Karpas-422 (cell line): Measurements from ENCODE around the gene MED27. TPM values are rescaled to one million over a fixed set of nuclear protein-coding genes. Genes with fewer than 3 reads are reported as not detected.

ENCODE experiments used
- DNase-seq: peaks from one replicate; pipeline ENCODE4 v3.0.0-alpha.2; 2015
- H2AFZ ChIP-seq: fragments of 200-600 bp; sonication (generic); 2 replicates; pipeline ENCODE4 v1.6.1; 2014; ENCODE audit warnings: antibody characterized with exemption, low read length, mixed read lengths
- H3K27ac ChIP-seq: fragments of 200-600 bp; sonication (generic); 2 replicates; pipeline ENCODE4 v1.5.1; 2014; ENCODE audit warnings: mild to moderate bottlenecking, low read length, moderate library complexity
- H3K27me3 ChIP-seq: fragments of 200-600 bp; sonication (generic); 2 replicates; pipeline ENCODE4 v1.6.1; 2014; ENCODE audit warnings: low read length, mixed read lengths
- H3K36me3 ChIP-seq: fragments of 200-600 bp; sonication (generic); 2 replicates; pipeline ENCODE4 v1.6.1; 2014; ENCODE audit warnings: low read length, mixed read lengths; ENCODE audit not compliant: insufficient read depth
- H3K4me1 ChIP-seq: fragments of 200-600 bp; sonication (generic); 2 replicates; pipeline ENCODE4 v1.6.1; 2014; ENCODE audit warnings: mild to moderate bottlenecking, low read length, mixed read lengths
- H3K4me2 ChIP-seq: fragments of 200-600 bp; sonication (generic); 2 replicates; pipeline ENCODE4 v1.6.1; 2014; ENCODE audit warnings: low read length, low read depth, mild to moderate bottlenecking; ENCODE audit not compliant: poor library complexity, severe bottlenecking
- H3K4me3 ChIP-seq: fragments of 200-600 bp; sonication (generic); 2 replicates; pipeline ENCODE4 v1.5.1; 2014; ENCODE audit warnings: mild to moderate bottlenecking, antibody characterized with exemption, low read length, mixed read lengths
- H3K79me2 ChIP-seq: fragments of 200-600 bp; sonication (generic); 2 replicates; pipeline ENCODE4 v1.6.1; 2014; ENCODE audit warnings: mild to moderate bottlenecking, low read length, mixed read lengths
- H3K9ac ChIP-seq: fragments of 200-600 bp; sonication (generic); 2 replicates; pipeline ENCODE4 v1.6.0; 2014; ENCODE audit warnings: low read length
- H3K9me2 ChIP-seq: fragments of 200-600 bp; sonication (generic), shearing (Covaris generic); replicated peaks from 2 replicates; pipeline ENCODE4 v1.6.0; 2014; ENCODE audit warnings: mild to moderate bottlenecking, low read length, moderate library complexity; ENCODE audit not compliant: insufficient read depth
- H3K9me3 ChIP-seq: fragments of 300-700, 200-600 bp; sonication (generic); 2 replicates; pipeline ENCODE4 v1.6.1; 2014; ENCODE audit warnings: low read length, mixed read lengths
- H4K20me1 ChIP-seq: fragments of 200-600 bp; sonication (generic); 2 replicates; pipeline ENCODE4 v1.6.1; 2014; ENCODE audit warnings: mild to moderate bottlenecking, antibody characterized with exemption, low read length, low read depth; ENCODE audit not compliant: insufficient read depth
- total RNA-seq: library from RNA; depleted of rRNA; stranded (reverse); fragments of >200 nt; shearing (Covaris generic); gene quantifications from 2 replicates; pipeline ENCODE4 v1.2.3, GENCODE V29; 2014; ENCODE audit warnings: low replicate concordance

MED27 gene
- total RNA-seq, 1 experiment from 2014 or later: 19.8 TPM

DNA sequence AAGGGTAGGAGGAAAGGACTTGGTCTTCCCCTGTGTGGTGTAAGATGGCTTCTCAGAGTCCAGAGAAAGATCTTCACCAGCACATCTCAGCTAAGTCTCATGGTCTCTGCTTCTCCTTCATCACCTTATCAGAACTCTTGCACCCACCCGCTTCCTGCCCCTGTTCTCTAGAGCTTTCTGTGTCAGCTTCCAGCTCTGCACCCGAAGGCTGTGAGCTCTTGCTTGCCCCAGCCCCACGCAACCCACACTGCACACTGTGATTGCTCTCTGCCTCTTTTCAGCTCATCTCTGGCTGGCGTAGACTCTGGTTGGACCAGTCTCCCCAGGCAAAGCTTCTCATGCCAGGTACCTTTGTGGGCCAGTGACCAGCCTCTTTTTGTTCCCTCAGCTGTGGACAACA lies 246.6 kb downstream of the MED27 start:
- Histone ChIP-seq H3K4me3 (no peak overlapping the region), H3K79me2 (no peaks in the 10 kb centered on the region), H4K20me1 (no peaks in the 10 kb centered on the region), H3K27me3 (no peaks in the 10 kb centered on the region; the same call in 1 of the 2 replicates), H3K9me2 (no peaks in the 10 kb centered on the region), H3K4me1 (peaks cover 2% of the 10 kb centered on the region; the same call in 1 of the 2 replicates), H3K9ac (no peak overlapping the region), H3K27ac (no peak overlapping the region), H3K9me3 (no peaks in the 10 kb centered on the region), H2AFZ (no peak overlapping the region), H3K36me3 (no peaks in the 10 kb centered on the region), H3K4me2 (no peak overlapping the region)
- no peak for DNase-seq

DNA sequence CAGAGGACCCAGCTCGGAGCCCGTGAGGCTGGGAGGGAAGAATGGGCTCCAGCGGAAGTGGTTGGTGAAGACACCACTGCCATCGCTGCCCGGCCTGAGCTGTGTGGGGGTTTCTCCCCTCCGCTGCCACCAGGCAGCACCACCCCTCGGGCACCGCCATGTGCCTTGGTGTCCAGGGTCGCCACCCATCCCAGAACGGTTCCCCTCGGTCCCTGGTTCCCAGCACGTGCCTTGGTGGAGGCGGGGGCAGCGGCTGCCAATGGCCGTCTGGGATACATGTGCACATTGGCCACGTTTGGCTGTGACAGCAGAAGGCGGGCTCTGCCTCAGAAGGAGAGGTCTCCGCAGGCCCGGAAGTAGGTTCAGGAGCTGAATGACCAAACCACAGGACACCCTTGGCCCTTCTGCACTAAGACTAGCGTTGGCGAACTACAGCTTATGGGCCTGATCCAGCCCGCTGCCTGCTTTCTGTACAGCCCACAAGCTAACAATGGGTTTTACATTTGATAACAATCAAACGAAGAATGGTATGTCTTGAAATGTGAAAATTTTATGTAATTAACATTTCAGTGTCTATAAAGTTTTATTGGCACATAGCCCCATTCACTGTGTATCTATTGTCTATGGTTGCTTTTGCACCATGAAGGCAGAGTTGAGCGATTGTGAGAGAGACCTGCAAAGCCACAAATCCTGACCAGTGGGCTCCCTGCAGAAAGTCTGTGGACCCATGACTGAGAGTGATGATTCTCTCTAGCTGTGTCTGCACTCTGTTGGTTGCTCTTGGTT lies 248.1 kb downstream of the MED27 start:
- H3K36me3 ChIP-seq: no peaks in the 10 kb centered on the region
- H3K9me3 ChIP-seq: no peaks in the 10 kb centered on the region
- H3K9ac ChIP-seq: no peak overlapping the region
- H4K20me1 ChIP-seq: no peaks in the 10 kb centered on the region
- H3K4me2 ChIP-seq: no peak overlapping the region
- H3K27me3 ChIP-seq: no peaks in the 10 kb centered on the region; the same call in 1 of the 2 replicates
- peaks cover 2% of the 10 kb centered on the region; the same call in 1 of the 2 replicates for H3K4me1 ChIP-seq
- H2AFZ ChIP-seq: no peak overlapping the region
- no peak overlapping the region for H3K4me3 ChIP-seq
- no peak overlapping the region for H3K27ac ChIP-seq
- no peaks in the 10 kb centered on the region for H3K79me2 ChIP-seq
- no peak for DNase-seq
- no peaks in the 10 kb centered on the region for H3K9me2 ChIP-seq

DNA sequence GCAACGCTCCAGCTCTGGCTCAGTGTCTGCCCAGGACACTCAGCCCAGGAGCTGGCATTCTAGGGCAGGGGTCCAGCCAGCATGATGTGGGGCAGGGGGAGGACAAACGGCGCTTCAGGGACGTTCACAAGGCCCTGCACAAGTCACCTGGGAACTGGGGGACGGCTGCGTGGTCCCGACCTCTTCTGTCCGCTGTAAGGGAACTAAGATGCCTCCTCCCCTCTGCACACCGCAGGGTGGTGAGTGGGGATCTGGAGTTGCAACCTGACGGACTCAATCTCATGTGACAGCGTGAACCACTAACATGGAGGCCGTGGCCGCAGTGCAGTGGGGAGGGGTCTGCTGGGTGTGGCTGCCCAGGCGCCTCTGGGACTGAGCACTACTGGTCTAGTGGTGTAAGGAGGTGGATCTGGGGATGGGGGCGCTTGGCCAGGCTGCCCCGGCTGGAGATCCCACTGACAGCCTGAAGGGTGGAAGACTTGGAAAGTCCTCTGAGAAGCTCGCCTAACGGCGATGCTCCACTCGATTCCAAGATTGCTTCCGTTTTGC lies 251.8 kb downstream of the MED27 start:
- Histone ChIP-seq H3K9me3 (no peaks in the 10 kb centered on the region), H3K4me3 (no peak overlapping the region), H3K4me1 (peaks cover 2% of the 10 kb centered on the region; the same call in 1 of the 2 replicates), H3K9me2 (no peaks in the 10 kb centered on the region), H3K27ac (no peak overlapping the region), H3K27me3 (no peaks in the 10 kb centered on the region), H3K79me2 (no peaks in the 10 kb centered on the region), H3K4me2 (no peak overlapping the region), H4K20me1 (no peaks in the 10 kb centered on the region), H3K36me3 (no peaks in the 10 kb centered on the region), H2AFZ (no peak overlapping the region), H3K9ac (no peak overlapping the region)
- DNase-seq: no peak

DNA sequence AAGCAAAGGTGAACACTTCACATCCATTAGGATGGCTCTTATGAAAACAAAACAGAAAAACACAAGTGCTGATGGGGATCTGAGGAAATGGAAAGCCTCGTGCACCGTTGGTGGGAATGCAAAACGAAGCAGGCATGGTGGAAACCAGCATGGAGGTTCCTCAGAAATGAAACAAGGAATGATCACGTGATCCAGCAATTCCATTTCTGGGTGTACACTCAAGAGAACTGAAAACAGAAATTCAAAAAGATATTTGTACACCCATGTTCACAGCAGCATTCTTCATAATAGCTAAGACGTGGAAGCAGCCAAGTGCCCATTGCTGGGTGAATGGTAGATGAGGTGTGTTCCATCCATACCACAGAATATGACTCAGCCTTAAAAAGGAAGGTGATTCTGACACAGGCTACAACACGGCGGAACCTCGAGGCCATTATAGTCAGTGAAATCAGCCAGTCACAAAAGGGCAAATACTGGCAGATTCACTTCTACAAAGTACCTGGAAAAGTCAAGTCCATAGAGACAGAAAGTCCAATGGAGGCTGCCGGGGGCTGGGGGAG lies 252.6 kb downstream of the MED27 start:
- Histone ChIP-seq H3K9me3 (no peaks in the 10 kb centered on the region), H3K9me2 (no peaks in the 10 kb centered on the region), H3K4me2 (no peak overlapping the region), H3K27ac (no peak overlapping the region), H3K9ac (no peak overlapping the region), H2AFZ (no peak overlapping the region), H3K4me1 (peaks cover under 1% of the 10 kb centered on the region; the same call in 1 of the 2 replicates), H3K79me2 (no peaks in the 10 kb centered on the region), H3K36me3 (no peaks in the 10 kb centered on the region), H3K4me3 (no peak overlapping the region), H3K27me3 (no peaks in the 10 kb centered on the region), H4K20me1 (no peaks in the 10 kb centered on the region)
- DNase-seq: no peak

DNA sequence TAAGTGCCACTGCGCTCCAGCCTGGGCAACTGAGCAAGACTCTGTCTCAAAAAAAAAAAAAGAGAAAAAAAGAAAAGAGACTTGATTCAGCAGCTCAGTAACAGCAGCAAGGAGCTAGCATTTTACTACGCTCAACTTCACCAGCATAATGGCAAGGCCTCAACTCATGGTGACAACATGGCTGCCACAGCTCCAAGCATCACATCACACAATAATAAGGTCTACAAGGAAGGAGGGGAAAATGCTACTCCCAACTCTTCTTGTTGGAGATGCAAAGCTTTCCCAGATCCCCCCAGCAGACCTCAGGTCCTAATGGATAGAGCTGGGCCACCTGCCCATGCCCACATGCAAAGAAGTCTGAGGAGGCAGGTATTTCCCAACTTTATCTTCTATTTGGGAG lies 253.6 kb downstream of the MED27 start:
- no peaks in the 10 kb centered on the region for H3K9me3 ChIP-seq
- H4K20me1 ChIP-seq: no peaks in the 10 kb centered on the region
- no peak overlapping the region for H2AFZ ChIP-seq
- H3K4me2 ChIP-seq: no peak overlapping the region
- no peaks in the 10 kb centered on the region for H3K4me1 ChIP-seq
- H3K9me2 ChIP-seq: no peaks in the 10 kb centered on the region
- no peaks in the 10 kb centered on the region for H3K27me3 ChIP-seq
- H3K27ac ChIP-seq: no peak overlapping the region
- no peak overlapping the region for H3K4me3 ChIP-seq
- H3K36me3 ChIP-seq: no peaks in the 10 kb centered on the region
- H3K79me2 ChIP-seq: no peaks in the 10 kb centered on the region
- no peak overlapping the region for H3K9ac ChIP-seq
- DNase-seq: no peak

DNA sequence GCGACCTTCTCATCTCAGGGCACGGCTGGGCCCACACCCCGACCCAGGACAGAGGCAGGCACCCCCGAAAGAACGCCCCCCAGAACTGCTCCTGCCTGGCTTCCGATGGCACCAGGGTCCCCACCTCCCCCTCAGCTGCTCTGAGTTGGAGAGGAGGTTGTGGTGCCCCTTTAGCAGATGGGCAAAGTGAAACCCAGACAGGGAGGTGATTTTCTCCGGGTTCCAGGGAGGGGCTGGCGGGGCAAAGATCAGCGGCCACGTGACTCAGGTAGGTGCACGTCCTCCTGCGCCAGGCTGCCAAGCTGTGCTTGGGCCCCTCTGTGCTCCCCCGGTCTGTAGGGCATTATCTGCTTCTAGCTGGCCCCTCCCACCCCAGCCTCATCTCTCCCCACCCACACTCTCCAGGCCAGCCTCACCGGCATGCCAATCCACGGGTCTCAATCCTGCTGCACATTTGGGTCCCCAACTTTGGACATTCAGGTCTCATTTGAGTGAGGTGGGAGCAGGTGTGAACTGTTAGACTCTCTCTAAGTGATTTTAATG lies 254.6 kb downstream of the MED27 start:
- Histone ChIP-seq H3K79me2 (no peaks in the 10 kb centered on the region), H3K9ac (no peak overlapping the region), H2AFZ (no peak overlapping the region), H3K36me3 (no peaks in the 10 kb centered on the region), H4K20me1 (no peaks in the 10 kb centered on the region), H3K27me3 (no peaks in the 10 kb centered on the region), H3K4me1 (no peaks in the 10 kb centered on the region), H3K4me2 (no peak overlapping the region), H3K9me3 (no peaks in the 10 kb centered on the region), H3K4me3 (no peak overlapping the region), H3K27ac (no peak overlapping the region), H3K9me2 (no peaks in the 10 kb centered on the region)
- no peak for DNase-seq

DNA sequence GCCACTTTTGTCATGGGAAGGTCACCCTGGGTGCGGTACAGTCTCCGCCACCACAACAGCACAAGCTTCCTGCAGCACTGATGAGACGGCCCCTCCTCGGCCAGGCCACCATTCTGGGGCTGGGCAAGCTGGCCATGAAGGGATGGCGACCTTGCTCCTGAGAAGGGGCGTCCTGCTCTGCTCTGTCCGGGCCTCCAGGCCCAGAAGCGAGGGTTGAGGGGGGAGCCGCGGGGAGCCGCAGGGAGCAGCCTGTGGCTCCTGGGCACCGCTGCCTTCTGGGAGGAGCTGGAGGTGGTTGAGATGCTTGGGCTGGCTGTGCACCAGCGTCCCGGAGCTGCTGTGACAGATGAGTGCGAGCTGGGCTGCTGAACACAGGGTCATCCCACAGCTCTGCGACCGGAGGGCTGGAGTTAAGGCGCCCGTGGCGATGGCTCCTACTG lies 255.5 kb downstream of the MED27 start:
- no peaks in the 10 kb centered on the region for H3K9me3 ChIP-seq
- no peak overlapping the region for H2AFZ ChIP-seq
- no peaks in the 10 kb centered on the region for H3K9me2 ChIP-seq
- no peaks in the 10 kb centered on the region for H3K36me3 ChIP-seq
- no peaks in the 10 kb centered on the region for H3K79me2 ChIP-seq
- no peak overlapping the region for H3K4me2 ChIP-seq
- no peak for DNase-seq
- H4K20me1 ChIP-seq: no peaks in the 10 kb centered on the region
- no peaks in the 10 kb centered on the region for H3K4me1 ChIP-seq
- H3K9ac ChIP-seq: no peak overlapping the region
- H3K4me3 ChIP-seq: no peak overlapping the region
- no peak overlapping the region for H3K27ac ChIP-seq
- no peaks in the 10 kb centered on the region for H3K27me3 ChIP-seq

DNA sequence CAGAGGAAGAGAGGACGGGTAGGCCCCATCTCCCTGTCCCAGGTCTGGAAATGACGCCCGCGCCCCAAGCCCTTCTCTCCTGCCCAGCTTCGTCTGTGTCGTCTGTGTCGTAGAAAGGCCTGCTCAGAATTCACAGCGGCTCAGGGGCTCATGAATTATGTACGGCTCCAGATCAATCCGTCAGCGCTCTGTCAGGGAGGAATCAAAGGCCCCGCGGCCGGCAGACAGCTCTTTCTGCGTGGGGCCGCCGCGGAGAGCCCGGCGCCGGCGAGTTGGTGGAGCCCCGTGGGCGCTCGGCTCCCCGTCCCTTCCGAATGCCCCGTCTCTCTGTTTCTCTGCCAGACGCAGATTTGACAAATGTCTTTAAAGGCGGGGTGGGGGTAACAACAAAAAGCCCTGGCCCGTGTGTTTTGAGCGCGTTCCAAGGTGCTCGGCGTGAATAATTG lies 255.9 kb downstream of the MED27 start:
- no peaks in the 10 kb centered on the region for H3K36me3 ChIP-seq
- no peaks in the 10 kb centered on the region for H3K9me3 ChIP-seq
- no peaks in the 10 kb centered on the region for H3K4me1 ChIP-seq
- H3K4me3 ChIP-seq: no peak overlapping the region
- no peak for DNase-seq
- H3K27me3 ChIP-seq: no peaks in the 10 kb centered on the region
- H3K4me2 ChIP-seq: no peak overlapping the region
- no peaks in the 10 kb centered on the region for H3K9me2 ChIP-seq
- no peak overlapping the region for H3K27ac ChIP-seq
- no peak overlapping the region for H2AFZ ChIP-seq
- no peaks in the 10 kb centered on the region for H3K79me2 ChIP-seq
- no peak overlapping the region for H3K9ac ChIP-seq
- H4K20me1 ChIP-seq: no peaks in the 10 kb centered on the region
